Measurements from ENCODE around the gene MMRN1.

MMRN1 gene

GRCh38 chr4:89928838-89929237 lies 34.2 kb downstream of the MMRN1 start:
- TF ChIP-seq CTCF (conservative IDR thresholded peaks at IDR 0.05; ENCODE audit: control insufficient read depth, insufficient read depth, low read depth, low read length), result no peak
- H3K4me3 ChIP-seq (ENCODE audit: control insufficient read depth, low read depth, low read length), result no peak overlapping the region
- no peak for DNase-seq (ENCODE audit: low read depth)

- TF ChIP-seq CTCF (conservative IDR thresholded peaks at IDR 0.05; ENCODE audit: control insufficient read depth, insufficient read depth, low read depth, low read length), result no peak
- no peak overlapping the region for H3K4me3 ChIP-seq (ENCODE audit: control insufficient read depth, low read depth, low read length)
- DNase-seq (ENCODE audit: low read depth), result no peak
Measured at GRCh38 chr4:89929425-89930159, 34.9 kb downstream of the MMRN1 start.

GRCh38 chr4:89939546-89939945 lies 44.9 kb downstream of the MMRN1 start:
- DNase-seq (ENCODE audit: low read depth), result no peak
- TF ChIP-seq CTCF (conservative IDR thresholded peaks at IDR 0.05; ENCODE audit: control insufficient read depth, insufficient read depth, low read depth, low read length), result no peak
- H3K4me3 ChIP-seq (ENCODE audit: control insufficient read depth, low read depth, low read length), result no peak overlapping the region

- no peak for TF ChIP-seq CTCF (conservative IDR thresholded peaks at IDR 0.05; ENCODE audit: control insufficient read depth, insufficient read depth, low read depth, low read length)
- H3K4me3 ChIP-seq (ENCODE audit: control insufficient read depth, low read depth, low read length), result no peak overlapping the region
- DNase-seq (ENCODE audit: low read depth), result no peak
Measured at GRCh38 chr4:89939994-89940393, 45.3 kb downstream of the MMRN1 start.

GRCh38 chr4:89942811-89943210 lies 48.2 kb downstream of the MMRN1 start:
- TF ChIP-seq CTCF (conservative IDR thresholded peaks at IDR 0.05; ENCODE audit: control insufficient read depth, insufficient read depth, low read depth, low read length), result no peak
- H3K4me3 ChIP-seq (ENCODE audit: control insufficient read depth, low read depth, low read length), result no peak overlapping the region
- DNase-seq (ENCODE audit: low read depth), result no peak

- peak; percentile 1 for DNase-seq (ENCODE audit: low read depth)
- no peak overlapping the region for H3K4me3 ChIP-seq (ENCODE audit: control insufficient read depth, low read depth, low read length)
- TF ChIP-seq CTCF (conservative IDR thresholded peaks at IDR 0.05; ENCODE audit: control insufficient read depth, insufficient read depth, low read depth, low read length), result peak; percentile 20
Measured at GRCh38 chr4:89949782-89950387, 55.2 kb downstream of the MMRN1 start.
